Natural killer cell treated with Interleukin-12 subunit alpha and Interleukin-12 subunit beta and Interleukin-15 and Interleukin-18, amount 100 ng/mL, for 72 hours (primary cell): Measurements from ENCODE around the gene PAFAH1B1. TPM values are rescaled to one million over a fixed set of nuclear protein-coding genes. Genes with fewer than 3 reads are reported as not detected.
A peak's percentile ranks its signal among the peaks of the same experiment; 100 is the strongest.
"Not testable (repeated sequence)": the region's sequence is repeated elsewhere in the genome, so short reads cannot be mapped to it uniquely, and the experiment has no call there.

Source experiments
- ATAC-seq, 2 donors: fragments of 150-1000 bp; cut with Tn5 transposase in 1 of 2; sonication (Bioruptor Pico), chemical (Tn5 transposase) in 1 of 2; 2 replicates each; pipeline ENCODE4 v1.10.0; 2021
- DNase-seq: peaks from one replicate; pipeline ENCODE4 v3.0.0; 2022; ENCODE audit warnings: low spot score
- H3K27ac Mint-ChIP-seq, 2 donors: 1 replicate in 1 of 2; 2 replicates in 1 of 2; pipeline ENCODE4 v1.8.0; 2022; ENCODE audit warnings: mixed read lengths in 2 of 2, mild to moderate bottlenecking in 1 of 2, moderate library complexity in 1 of 2
- H3K27me3 Mint-ChIP-seq, 2 donors: 1 replicate in 1 of 2; 2 replicates in 1 of 2; pipeline ENCODE4 v1.8.0; 2022; ENCODE audit warnings: mixed read lengths in 2 of 2
- H3K36me3 Mint-ChIP-seq: one replicate; pipeline ENCODE4 v1.8.0; 2022; ENCODE audit warnings: mixed read lengths
- H3K4me1 Mint-ChIP-seq, 2 donors: 1 replicate in 1 of 2; 2 replicates in 1 of 2; pipeline ENCODE4 v1.8.0; 2022; ENCODE audit warnings: low read depth in 2 of 2, mixed read lengths in 2 of 2, mild to moderate bottlenecking in 1 of 2
- H3K4me3 Mint-ChIP-seq: one replicate; pipeline ENCODE4 v1.8.0; 2022; ENCODE audit warnings: mixed read lengths
- H3K9me3 Mint-ChIP-seq: 2 replicates; pipeline ENCODE4 v1.8.0; 2022; ENCODE audit warnings: mixed read lengths
- total RNA-seq, 2 donors: library from RNA; stranded (reverse); gene quantifications; one replicate each; pipeline ENCODE4 v1.2.3, GENCODE V29; 2022

The PAFAH1B1 gene
- total RNA-seq, 2 donors from 2014 or later = 192 to 217 TPM

DNA sequence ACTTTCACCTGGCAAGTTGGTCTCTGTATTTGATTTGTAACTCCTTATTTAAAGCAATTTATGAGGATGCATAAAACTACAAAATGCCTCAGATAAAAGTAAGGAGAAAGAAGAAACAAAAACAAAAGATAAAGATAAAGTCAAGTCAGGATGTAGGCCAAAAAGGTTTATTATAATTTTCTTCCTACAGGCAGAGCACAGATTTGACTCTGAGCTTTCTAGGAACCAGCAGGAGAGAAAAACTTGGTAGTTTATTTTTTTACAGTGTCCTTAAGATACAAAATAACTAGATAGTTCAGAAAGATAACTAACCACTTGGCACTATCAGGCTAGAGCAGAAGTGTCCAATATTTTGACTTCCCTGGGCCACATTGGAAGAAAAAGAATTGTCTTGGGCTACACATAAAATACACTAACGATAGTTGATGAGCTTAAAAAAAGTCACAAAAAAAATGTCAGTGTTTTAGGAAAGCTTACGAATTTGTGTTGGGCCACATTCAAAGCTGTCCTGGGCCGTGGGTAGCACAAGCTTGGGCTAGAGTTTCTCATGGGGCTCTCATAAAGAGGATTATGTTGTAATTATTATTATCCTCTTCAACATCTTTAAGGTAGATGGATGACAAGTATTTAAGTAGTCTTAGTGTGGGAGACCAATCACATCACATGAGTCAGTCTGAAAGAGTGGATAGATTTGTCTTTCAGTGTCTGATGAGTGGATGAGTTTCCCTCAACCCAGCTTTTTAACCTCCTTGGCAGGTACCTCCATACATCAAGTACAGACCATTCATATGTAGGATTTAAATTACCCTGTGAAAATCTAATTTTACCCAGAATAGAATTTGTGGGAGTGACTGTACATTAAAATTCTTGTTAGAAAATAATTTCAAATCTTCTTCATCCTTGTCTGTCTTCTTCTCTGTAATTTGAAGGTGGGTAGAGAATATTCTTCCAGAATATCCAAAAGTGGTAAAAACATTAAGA, 17.0 kb downstream of the PAFAH1B1 start:
- Mint-ChIP-seq H3K4me3 (no peak overlapping the region), H3K27ac (peak overlapping the region in 1 of 2 donors; percentile 35), H3K36me3 (no peaks in the 10 kb centered on the region), H3K27me3 (no peaks in the 10 kb centered on the region), H3K4me1 (peaks cover 20 to 37% of the 10 kb centered on the region in 2 donors), H3K9me3 (no peaks in the 10 kb centered on the region)
- no peak for DNase-seq
- ATAC-seq = no peak

DNA sequence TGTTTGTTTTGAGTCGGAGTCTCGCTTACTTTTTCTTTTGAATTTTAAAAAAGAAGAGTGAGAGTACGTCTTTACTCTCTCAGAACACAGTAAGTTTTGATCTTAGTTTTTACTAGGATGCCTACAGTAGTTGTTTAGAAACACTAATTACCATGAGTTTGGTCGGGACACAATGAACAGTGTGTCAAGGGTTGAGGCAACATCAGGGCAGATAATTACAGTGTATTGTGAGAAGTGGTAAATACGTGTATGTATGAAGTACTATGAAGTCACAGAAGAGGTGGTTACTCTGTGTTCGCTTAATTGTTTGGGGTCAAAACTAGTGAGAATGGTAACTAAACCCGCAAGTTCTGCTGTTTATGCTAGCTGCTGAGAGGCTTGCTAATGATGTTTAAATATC, 18.2 kb downstream of the PAFAH1B1 start:
- no peak for ATAC-seq
- no peak overlapping the region for H3K4me3 Mint-ChIP-seq
- no peaks in the 10 kb centered on the region for H3K9me3 Mint-ChIP-seq
- no peak for DNase-seq
- no peaks in the 10 kb centered on the region for H3K36me3 Mint-ChIP-seq
- H3K4me1 Mint-ChIP-seq = peaks cover 24 to 42% of the 10 kb centered on the region in 2 donors
- no peak overlapping the region for H3K27ac Mint-ChIP-seq
- H3K27me3 Mint-ChIP-seq = no peaks in the 10 kb centered on the region

DNA sequence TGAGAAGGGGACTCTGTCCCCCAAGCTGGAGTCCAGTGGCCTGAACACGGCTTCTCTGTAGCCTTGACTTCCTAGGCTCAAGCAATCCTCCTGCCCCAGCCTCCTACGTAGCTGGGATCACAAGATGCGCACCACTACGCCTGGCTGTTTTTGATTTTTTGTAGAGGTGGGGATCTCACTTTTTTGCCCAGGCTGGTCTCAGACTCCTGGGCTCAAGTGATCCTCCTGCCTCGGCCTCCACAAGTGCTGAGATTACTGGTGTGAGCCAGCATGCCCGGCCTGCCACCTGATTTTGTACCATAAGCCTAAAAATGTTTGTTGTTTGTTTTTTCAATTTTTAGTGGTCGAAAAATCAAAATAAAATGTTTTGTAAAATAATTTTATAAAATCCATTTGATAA, 19.2 kb downstream of the PAFAH1B1 start:
- Mint-ChIP-seq H3K27me3 (no peaks in the 10 kb centered on the region), H3K4me1 (peaks cover 31 to 45% of the 10 kb centered on the region in 2 donors), H3K27ac (no peak overlapping the region), H3K4me3 (no peak overlapping the region), H3K36me3 (no peaks in the 10 kb centered on the region), H3K9me3 (no peaks in the 10 kb centered on the region)
- no peak for DNase-seq
- no peak for ATAC-seq

DNA sequence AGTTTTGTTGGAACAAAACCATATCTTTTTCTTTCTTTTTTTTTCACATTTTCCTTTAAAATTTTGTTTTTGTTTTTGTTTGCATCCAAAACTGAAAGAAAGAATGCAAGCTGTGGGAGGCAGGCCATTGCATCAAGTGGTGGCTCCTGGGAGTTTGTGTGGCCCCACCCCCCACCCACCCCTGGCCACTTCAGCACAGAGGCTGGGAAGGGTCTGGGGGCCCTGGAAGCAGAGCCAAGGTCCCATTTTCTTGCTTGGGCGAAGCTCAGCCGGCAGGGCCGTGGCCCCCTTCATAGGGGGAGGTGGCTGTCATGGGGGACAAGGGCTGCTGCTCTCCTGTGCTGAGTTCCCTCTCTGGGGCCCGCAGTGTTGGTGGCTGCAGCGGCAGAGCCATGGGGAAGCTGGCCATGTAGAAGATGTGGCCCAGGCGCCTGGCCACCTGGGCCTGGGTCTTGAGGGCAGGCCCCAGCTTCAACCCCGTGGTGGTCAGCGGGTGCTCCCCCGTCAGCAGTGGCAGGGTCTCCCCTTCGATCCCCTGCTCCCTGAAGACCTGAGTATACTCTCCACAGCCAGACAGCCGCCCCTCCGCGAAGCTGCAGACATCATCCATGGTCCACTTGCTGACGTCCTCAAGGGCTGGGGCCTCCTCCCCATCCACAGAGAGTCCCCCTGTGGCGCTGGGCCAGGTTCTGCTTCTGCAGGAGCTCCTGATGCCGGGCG, 19.8 kb downstream of the PAFAH1B1 start:
- no peaks in the 10 kb centered on the region for H3K9me3 Mint-ChIP-seq
- no peak for ATAC-seq
- no peaks in the 10 kb centered on the region for H3K36me3 Mint-ChIP-seq
- H3K27me3 Mint-ChIP-seq = no peaks in the 10 kb centered on the region
- H3K4me1 Mint-ChIP-seq = peaks cover 31 to 42% of the 10 kb centered on the region in 2 donors
- DNase-seq = no peak
- no peak overlapping the region for H3K27ac Mint-ChIP-seq
- no peak overlapping the region for H3K4me3 Mint-ChIP-seq

DNA sequence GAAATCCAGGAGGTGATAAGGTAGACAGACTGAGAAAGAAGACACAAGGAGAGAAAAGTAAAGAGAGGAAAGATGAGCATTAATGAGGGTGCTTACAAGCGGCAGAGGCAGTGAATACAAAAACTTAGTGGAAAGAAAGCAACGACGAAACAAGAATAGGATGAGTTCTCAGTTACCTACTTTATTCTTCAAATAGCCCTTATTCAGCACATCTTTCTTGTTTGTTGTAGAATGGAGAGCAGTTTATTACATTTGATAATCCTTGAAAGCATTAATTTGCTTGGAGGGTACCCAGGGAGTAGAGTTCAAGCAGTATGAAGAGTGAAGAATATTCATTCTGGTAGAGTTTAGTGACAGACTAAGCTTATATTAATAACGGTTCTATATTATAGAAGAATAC, 22.4 kb downstream of the PAFAH1B1 start:
- Mint-ChIP-seq H3K4me3 (no peak overlapping the region), H3K27ac (no peak overlapping the region), H3K9me3 (no peaks in the 10 kb centered on the region), H3K4me1 (peaks cover 23 to 28% of the 10 kb centered on the region in 2 donors), H3K36me3 (no peaks in the 10 kb centered on the region), H3K27me3 (no peaks in the 10 kb centered on the region)
- no peak for ATAC-seq
- no peak for DNase-seq

DNA sequence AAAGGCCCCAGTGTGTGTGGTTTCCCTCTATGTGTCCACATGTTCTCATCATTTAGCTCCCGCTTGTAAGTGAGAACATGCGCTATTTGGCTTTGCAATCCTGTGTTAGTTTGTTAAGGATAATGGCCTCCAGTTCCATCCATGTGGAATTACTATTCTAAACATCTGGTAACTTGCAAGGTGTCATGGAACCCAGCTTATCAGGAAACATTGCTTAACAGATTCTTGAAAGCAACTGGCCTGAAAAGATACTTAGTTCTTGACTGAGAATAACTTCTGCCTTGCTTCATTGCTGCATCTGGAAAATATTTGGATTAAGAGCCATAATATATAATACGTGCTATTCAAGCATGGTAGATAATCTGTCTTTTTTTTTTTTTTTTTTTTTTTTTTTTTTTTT, 27.8 kb downstream of the PAFAH1B1 start:
- Mint-ChIP-seq H3K4me1 (peaks cover 41 to 44% of the 10 kb centered on the region in 2 donors), H3K4me3 (no peak overlapping the region), H3K9me3 (no peaks in the 10 kb centered on the region), H3K36me3 (peaks cover 4% of the 10 kb centered on the region), H3K27me3 (no peaks in the 10 kb centered on the region), H3K27ac (peak overlapping the region in 1 of 2 donors; percentile 17)
- DNase-seq (no peak), ATAC-seq (no peak)

DNA sequence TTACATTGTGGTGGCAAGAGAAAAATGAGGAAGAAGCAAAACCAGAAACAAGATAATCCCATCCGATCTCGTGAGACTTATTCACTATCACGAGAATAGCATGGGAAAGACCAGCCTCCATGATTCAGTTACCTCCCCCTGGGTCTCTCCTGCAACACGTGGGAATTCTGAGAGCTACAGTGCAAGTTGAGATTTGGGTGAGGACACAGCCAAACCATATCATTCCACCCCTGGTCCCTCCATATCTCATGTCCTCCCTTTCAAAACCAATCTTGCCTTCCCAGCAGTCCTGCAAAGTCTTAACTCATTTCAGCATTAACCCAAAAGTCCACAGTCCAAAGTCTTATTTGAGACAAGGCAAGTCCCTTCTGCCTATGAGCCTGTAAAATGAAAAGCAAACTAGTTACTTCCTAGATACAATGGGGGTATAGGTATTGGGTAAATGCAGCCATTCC, 28.5 kb downstream of the PAFAH1B1 start:
- H3K27ac Mint-ChIP-seq, H3K4me3 Mint-ChIP-seq, H3K27me3 Mint-ChIP-seq, H3K9me3 Mint-ChIP-seq, H3K36me3 Mint-ChIP-seq, ATAC-seq, DNase-seq: not testable (repeated sequence)
- peaks cover 41 to 46% of the 10 kb centered on the region in 2 donors for H3K4me1 Mint-ChIP-seq

DNA sequence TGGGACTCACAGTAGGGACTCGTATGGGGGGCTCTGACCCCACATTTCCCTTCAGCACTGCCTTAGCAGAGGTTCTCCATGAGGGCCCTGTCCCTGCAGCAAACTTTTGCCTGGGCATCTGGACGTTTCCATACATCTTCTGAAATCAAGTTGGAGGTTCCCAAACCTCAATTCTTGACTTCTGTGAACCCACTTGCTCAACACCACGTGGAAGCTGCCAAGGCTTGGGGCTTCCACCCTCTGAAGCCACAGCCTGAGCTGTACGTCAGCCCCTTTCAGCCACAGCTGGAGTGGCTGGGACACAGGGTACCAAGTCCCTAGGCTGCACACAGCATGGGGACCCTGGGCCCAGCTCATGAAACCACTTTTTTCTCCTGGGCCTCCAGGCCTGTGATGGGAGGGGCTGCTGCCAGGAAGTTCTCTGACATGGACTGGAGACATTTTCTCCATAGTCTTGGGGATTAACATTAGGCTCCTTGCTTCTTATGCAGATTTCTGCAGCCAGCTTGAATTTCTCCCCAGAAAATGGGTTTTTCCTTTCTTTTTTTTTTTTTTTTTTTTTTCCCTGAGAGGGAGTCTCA, 29.4 kb downstream of the PAFAH1B1 start:
- ATAC-seq, H3K27ac Mint-ChIP-seq, H3K4me3 Mint-ChIP-seq, H3K9me3 Mint-ChIP-seq, DNase-seq, H3K36me3 Mint-ChIP-seq, H3K27me3 Mint-ChIP-seq: not testable (repeated sequence)
- peaks cover 43 to 48% of the 10 kb centered on the region in 2 donors for H3K4me1 Mint-ChIP-seq

DNA sequence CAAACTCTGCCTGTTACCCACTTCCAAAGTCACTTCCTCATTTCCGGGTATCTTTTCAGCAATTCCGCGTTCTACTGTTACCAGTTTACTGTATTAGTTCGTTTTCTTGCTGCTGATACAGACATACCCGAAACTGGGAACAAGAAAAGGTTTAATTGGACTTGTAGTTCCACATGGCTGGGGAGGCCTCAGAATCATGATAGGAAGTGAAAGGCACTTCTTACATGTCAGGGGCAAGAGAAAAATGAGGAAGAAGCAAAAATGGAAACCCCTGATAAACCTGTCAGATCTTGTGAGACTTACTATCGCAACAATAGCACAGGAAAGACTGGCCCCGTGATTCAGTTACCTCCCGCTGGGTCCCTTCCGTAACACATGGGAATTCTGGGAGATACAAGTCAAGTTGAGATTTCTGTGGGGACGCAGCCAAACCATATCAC, 30.9 kb downstream of the PAFAH1B1 start:
- no peak overlapping the region for H3K4me3 Mint-ChIP-seq
- DNase-seq = no peak
- ATAC-seq = no peak
- H3K9me3 Mint-ChIP-seq = no peaks in the 10 kb centered on the region
- no peaks in the 10 kb centered on the region for H3K27me3 Mint-ChIP-seq
- H3K27ac Mint-ChIP-seq = peak overlapping the region in 1 of 2 donors; percentile 11
- peaks cover 4% of the 10 kb centered on the region for H3K36me3 Mint-ChIP-seq
- peaks cover 58 to 63% of the 10 kb centered on the region in 2 donors for H3K4me1 Mint-ChIP-seq

DNA sequence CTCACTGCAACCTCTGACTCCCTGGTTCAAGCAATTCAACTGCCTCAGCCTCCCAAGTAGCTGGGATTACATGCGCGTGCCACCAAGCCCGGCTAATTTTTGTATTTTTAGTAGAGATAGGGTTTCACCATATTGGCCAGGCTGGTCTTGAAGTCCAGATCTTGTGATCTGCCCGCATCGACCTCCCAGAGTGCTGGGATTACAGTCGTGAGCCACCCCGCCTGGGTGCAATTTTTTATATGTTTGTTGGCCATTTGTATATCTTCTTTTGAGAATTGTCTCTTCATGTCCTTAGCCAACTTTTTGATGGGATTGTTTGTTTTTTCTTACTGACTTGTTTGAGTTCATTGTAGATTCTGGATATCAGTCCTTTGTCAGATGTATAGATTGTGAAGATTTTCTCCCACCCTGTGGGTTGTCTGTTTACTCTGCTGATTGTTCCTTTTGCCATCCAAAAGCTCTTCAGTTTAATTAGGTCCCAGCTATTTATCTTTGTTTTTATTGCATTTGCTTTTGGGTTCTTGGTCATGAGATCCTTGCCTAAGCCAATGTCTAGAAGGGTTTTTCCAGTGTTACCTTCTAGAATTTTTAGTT, 33.3 kb downstream of the PAFAH1B1 start:
- Mint-ChIP-seq H3K4me1 (peaks cover 75 to 79% of the 10 kb centered on the region in 2 donors), H3K4me3 (peak overlapping the region; percentile 41), H3K27ac (peak overlapping the region; percentile 8 to 38)
- H3K27me3 Mint-ChIP-seq, DNase-seq, H3K9me3 Mint-ChIP-seq, ATAC-seq, H3K36me3 Mint-ChIP-seq: not testable (repeated sequence)

DNA sequence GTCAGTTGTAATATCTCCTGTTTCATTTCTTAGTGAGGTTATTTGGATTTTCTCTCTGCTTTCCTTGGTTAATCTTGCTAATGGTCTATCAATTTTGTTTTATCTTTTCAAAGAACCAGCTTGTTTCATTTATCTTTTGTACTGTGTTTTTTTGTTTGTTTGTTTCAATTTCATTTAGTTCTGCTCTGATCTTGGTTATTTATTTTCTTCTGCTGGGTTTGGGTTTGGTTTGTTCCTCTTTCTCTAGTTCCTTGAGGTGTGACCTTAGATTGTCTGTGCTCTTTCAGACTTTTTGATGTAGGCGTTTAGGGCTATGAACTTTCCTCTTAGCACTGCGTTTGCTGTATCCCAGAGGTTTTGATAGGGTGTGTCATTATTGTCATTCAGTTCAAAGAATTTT, 35.5 kb downstream of the PAFAH1B1 start:
- H3K27ac Mint-ChIP-seq = peak overlapping the region in 1 of 2 donors; percentile 7
- peak overlapping the region; percentile 21 for H3K4me3 Mint-ChIP-seq
- not testable (repeated sequence) for ATAC-seq, H3K36me3 Mint-ChIP-seq, H3K27me3 Mint-ChIP-seq, DNase-seq, H3K9me3 Mint-ChIP-seq
- H3K4me1 Mint-ChIP-seq = peaks cover 73 to 79% of the 10 kb centered on the region in 2 donors

DNA sequence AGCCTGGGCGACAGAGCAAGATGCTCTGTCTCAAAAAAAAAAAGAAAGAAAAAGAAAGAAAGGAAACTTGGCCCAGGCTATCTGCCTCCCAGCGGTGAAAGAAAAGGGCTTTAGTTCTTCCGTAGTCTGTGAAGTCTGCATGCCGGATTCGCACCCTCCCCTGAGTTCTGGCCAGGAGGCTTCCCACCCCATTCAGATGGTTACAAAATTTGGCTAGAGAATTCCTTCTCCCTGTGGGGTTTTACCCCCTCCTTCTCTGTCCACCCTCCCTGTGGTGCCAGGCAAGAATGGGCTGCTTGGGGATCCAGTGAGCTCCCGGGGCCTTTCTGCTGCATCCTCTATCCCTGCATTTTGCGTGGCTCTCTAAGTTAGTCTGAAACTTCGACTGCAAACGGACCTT, 37.8 kb downstream of the PAFAH1B1 start:
- no peaks in the 10 kb centered on the region for H3K36me3 Mint-ChIP-seq
- H3K27me3 Mint-ChIP-seq = no peaks in the 10 kb centered on the region
- no peaks in the 10 kb centered on the region for H3K9me3 Mint-ChIP-seq
- H3K4me1 Mint-ChIP-seq = peaks cover 70 to 75% of the 10 kb centered on the region in 2 donors
- no peak overlapping the region for H3K4me3 Mint-ChIP-seq
- H3K27ac Mint-ChIP-seq = peak overlapping the region in 1 of 2 donors; percentile 38
- DNase-seq (no peak), ATAC-seq (no peak)

DNA sequence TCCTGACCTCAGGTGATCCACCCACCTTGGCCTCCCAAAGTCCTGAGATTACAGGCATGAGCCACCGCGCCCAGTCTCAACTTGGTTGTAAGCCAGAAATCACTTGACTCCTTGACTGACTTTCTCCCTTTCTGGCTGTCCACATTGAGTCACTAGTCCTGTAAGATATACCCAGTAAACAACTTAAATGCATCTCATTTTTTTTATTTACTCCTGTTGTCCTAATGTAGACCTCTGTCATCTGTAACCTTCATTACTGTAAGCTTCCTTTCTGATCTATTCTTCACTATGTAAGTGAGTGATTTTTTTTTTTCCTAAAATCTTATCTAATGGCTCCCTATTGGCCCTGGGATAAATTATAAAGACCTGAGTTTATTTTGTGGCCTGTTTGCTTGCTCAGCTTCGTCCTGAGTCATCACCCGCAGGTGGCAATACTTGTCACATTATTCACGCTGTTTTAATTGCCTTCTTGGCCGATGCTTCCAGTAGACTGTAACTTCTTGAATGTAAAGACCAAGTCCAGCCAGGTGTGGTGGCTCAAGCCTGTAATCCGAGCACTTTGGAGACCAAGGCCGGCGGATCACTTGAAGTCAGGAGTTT, 41.0 kb downstream of the PAFAH1B1 start:
- H3K36me3 Mint-ChIP-seq = peaks cover 6% of the 10 kb centered on the region
- no peak for DNase-seq
- H3K9me3 Mint-ChIP-seq = no peaks in the 10 kb centered on the region
- ATAC-seq = no peak
- H3K27ac Mint-ChIP-seq = peak overlapping the region; percentile 24 to 50
- H3K4me3 Mint-ChIP-seq = peak overlapping the region; percentile 2
- peaks cover 49 to 52% of the 10 kb centered on the region in 2 donors for H3K4me1 Mint-ChIP-seq
- H3K27me3 Mint-ChIP-seq = no peaks in the 10 kb centered on the region
